ENCODE data around the gene CDC42EP2.
A peak's percentile ranks its signal among the peaks of the same experiment; 100 is the strongest.
"Not testable (repeated sequence)": the region's sequence is repeated elsewhere in the genome, so short reads cannot be mapped to it uniquely, and the experiment has no call there.

Gene CDC42EP2

GRCh38 chr11:65321828-65322485, 7.3 kb downstream of the CDC42EP2 start:
- no peak for FAIRE-seq

- FAIRE-seq = no peak
Measured at GRCh38 chr11:65323813-65324212, 9.1 kb downstream of the CDC42EP2 start.

DNA sequence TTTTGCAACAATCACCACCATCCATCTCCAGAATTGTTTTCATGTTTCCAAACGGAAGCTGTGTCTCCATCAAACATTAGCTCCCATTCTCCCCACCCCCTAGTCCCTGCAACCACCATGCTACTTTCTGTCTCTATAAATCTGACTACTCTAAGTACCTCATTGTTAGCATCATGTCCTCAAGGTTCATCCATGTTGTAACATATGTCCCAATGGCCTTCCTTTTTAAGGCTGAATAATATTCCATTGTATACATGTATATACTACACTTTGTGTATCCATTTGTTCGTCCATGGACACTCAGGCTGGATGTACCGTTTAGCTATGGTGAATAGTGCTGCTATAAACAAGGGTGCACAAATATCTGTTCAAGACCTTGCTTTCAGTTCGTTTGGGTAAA, 10.8 kb downstream of the CDC42EP2 start:
- FAIRE-seq = no peak

DNA sequence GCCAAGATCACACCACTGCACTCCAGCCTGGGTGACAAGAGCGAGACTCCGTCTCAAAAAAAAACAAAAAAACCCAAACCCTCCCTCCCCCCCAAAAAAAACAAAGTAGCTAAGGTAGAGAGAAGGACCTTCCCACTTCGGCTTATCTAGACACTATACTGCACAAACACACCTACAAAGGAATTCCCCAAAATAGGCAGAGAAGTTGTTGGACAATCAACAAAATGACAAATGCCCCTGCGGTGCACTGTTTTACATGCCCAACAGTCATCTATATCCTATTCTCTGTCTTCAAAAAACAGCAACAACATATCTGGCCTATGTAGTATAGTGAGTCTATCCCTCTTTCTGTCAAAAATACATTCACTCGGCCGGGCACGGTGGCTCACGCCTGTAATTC, 12.4 kb downstream of the CDC42EP2 start:
- FAIRE-seq = no peak

DNA sequence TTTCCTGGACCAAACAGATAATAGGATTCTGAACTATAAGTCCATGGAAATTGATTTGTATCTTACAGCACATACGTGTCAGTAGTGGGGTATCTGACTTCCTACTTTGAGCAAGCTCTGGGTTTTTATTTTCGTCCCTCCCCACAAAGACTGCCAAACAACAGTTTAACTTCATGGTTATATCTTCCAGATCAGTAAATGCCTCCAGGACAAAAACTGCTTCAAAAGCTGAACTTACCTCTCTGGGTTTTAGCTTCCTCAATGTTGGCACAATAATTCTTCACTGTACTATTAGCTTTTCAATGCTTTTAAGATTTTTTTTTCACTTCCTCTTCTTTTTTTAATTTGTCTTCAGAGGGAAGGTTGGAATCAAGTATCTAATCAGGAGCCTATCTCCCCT, 14.8 kb downstream of the CDC42EP2 start:
- FAIRE-seq = no peak

GRCh38 chr11:65329944-65330403, 15.3 kb downstream of the CDC42EP2 start:
- FAIRE-seq = no peak

- no peak for FAIRE-seq
Measured at GRCh38 chr11:65330544-65330943, 15.9 kb downstream of the CDC42EP2 start.

- not testable (repeated sequence) for FAIRE-seq
Measured at GRCh38 chr11:65332591-65332990, 17.9 kb downstream of the CDC42EP2 start.

DNA sequence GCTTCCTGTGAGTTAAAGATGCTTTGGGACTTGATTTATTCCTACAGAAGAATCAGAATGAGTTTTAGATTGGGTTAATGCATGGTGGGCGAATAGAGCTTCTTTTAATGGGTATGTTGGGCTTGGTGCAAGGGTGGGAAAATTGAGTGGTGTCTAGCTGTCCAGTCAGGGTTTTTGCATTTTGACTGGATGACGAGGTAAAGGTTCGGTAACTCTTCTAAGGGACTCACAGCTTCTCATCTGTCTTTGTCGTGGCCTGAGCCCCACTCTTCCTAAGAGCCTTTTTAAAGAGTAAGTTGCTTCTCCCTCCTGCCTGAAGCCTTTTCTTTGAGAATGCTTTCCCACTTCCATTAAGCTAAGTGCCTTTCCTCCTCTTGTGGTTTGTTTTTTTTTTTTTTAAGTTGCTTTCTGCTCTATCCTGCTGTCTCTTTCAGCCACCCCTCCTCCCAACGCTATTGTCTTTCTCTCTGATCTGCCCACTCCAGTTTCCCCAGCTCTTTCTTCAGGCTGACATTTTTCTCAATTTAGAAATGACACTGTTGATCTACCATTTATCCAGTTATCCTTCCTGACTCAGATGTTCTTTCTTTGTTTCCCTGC, 20.1 kb downstream of the CDC42EP2 start:
- no peak for FAIRE-seq

DNA sequence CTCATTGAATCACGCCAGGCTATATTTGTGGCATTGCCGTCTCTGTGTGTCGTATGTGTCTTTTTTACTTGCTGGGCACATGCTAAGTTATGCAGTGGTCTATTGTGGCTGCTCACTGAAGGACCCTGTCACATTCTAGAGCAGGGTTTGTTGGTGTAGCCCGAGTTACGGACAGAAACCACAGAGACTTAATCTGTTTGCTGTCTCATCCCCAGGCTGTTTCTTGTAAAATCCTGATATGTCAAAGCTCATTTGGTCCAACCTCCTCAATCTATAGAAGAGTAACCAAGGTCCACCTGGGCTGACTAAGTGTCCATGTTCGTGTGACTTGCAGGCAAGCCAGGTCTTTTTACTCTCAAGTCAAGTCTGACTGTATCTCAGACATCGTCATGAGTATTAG, 24.0 kb downstream of the CDC42EP2 start:
- FAIRE-seq = no peak

- FAIRE-seq = no peak
Measured at GRCh38 chr11:65340226-65340625, 25.6 kb downstream of the CDC42EP2 start.

GRCh38 chr11:65341856-65342255, 27.2 kb downstream of the CDC42EP2 start:
- FAIRE-seq = no peak

GRCh38 chr11:65351511-65351910, 36.8 kb downstream of the CDC42EP2 start:
- FAIRE-seq = no peak

DNA sequence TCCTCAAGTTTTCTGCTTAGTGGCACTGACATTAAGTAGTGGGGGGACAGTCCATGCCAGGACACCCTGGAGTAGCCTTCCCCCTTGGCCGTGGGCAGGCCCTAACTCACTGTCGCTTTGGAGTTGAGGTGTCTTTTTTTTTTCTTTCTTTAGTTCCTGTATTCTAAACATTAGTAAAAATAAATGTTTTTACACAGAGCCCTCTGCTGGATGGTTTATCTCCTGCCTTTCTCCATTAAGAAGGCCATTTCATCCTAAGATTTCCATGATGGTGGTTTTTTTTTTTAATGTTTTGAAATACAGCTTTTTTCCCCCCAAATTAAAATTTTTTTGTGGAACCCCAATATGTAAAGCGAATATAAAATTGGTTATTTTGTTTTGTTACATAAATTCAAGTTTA, 38.1 kb downstream of the CDC42EP2 start:
- peak; percentile 60 for FAIRE-seq

GRCh38 chr11:65353376-65353775, 38.7 kb downstream of the CDC42EP2 start:
- no peak for FAIRE-seq

DNA sequence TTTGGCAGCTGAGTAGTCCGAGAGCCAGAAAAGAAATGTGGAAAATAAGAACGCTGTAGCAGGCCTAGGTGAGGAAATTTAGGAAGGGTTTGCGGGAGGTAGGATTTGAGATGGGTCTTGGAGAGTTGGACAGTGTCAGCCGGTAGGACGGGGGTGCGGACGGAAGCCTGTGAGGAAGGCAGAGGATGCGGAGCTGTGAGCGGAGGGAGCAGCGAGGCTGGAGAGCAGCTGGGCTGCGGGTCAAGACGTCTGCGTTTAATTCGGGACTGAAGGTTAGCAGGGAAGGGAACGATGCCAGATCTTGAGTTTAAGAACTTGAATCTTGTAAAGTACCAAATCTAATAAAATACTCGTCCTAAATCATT, 39.2 kb downstream of the CDC42EP2 start:
- no peak for FAIRE-seq

DNA sequence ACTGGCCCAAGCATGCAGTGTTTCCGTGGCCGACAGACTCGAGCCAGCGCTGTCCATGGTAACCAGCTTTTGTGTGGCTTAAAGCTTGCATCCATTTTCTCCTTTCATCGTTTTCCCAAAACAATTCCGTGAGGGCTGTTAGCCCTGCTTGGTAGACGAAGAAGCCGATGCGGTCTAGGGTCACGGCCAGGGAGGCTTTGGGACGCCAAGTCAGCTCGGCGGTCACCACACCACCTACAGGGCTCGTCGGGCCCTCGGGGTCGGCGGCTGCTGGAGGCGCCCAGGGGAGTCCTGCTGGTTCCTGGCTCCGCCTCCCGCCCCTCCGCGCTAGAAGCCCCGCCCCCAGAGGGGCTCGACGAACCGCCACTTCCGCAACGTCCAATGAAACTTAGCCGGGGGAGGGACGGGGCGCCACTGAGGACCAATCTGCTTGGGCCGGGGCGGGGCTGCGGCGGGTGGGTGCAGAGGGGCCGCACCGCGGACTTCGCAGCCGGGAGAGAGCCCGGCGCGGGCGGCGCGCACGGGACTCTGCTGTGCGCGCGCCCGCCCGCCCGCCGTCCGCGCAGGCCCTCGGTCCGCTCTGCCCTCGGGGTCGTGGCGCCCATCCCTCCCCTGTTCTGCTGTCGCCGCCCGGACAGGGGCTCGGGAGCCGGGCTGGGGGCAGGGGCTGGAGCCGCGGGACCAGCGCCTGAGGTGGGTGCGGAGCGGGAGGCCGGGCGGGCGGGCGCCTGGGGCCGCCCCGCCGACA, 39.8 kb downstream of the CDC42EP2 start, which contains the start of gene TIGD3:
TIGD3 (plus strand) TSS at position 487 of the 748 bp plus-strand sequence. CDS start 1,058 bp downstream, outside the sequence.
- no peak for FAIRE-seq

GRCh38 chr11:65355013-65355775, 40.5 kb downstream of the CDC42EP2 start:
- no peak for FAIRE-seq

GRCh38 chr11:65355776-65356393, 41.2 kb downstream of the CDC42EP2 start:
- no peak for FAIRE-seq

- FAIRE-seq = no peak
Measured at GRCh38 chr11:65356394-65356972, 41.8 kb downstream of the CDC42EP2 start.

- FAIRE-seq = no peak
Measured at GRCh38 chr11:65357856-65358356, 43.2 kb downstream of the CDC42EP2 start.

- FAIRE-seq = no peak
Measured at GRCh38 chr11:65362320-65362931, 47.8 kb downstream of the CDC42EP2 start.

Data from endometrium (tissue), 2 donors.